Brain microvascular endothelial cell (primary cell): ENCODE data around the gene TMEM60.

ENCODE experiments used
- DNase-seq: peaks from one replicate; pipeline ENCODE4 v3.0.0-alpha.2; 2020
- H3K27ac ChIP-seq: fragments of 250-450 bp; sonication (Bioruptor Pico); 2 replicates; pipeline ENCODE4 v1.5.1; 2020; ENCODE audit warnings: mild to moderate bottlenecking, moderate library complexity
- H3K27me3 ChIP-seq: fragments of 250-450 bp; sonication (Bioruptor Pico); replicated peaks from 2 replicates; pipeline ENCODE4 v1.5.1; 2020; ENCODE audit warnings: mild to moderate bottlenecking
- H3K36me3 ChIP-seq: fragments of 250-450 bp; sonication (Bioruptor Pico); replicated peaks from 2 replicates; pipeline ENCODE4 v1.5.1; 2020; ENCODE audit warnings: mild to moderate bottlenecking
- H3K4me3 ChIP-seq: 2 replicates; pipeline ENCODE4 v1.5.1; 2011; ENCODE audit warnings: low read depth, mild to moderate bottlenecking, control low read depth, low read length, moderate library complexity
- CTCF ChIP-seq: IDR thresholded peaks from 2 replicates; pipeline ENCODE4 v1.5.1; 2011; ENCODE audit warnings: low read depth, mild to moderate bottlenecking, moderate library complexity, low read length, control low read depth, inconsistent platforms; ENCODE audit errors: missing control alignments
- in situ Hi-C: cut with HindIII; loops from 2 replicates; pipeline ENCODE4 v1.10.0; 2017; ENCODE audit warnings: low sequenced_read_pairs, low pct_ligation_motif_present

Gene TMEM60

GRCh38 chr7:77798394-77799077 is at the start of gene TMEM60, which contains the start of gene PHTF2:
Gene TMEM60 (minus strand): TSS chr7:77798434. CDS start chr7:77794373, 4,061 bp downstream.
Gene PHTF2 (plus strand): TSS chr7:77798773.
- Histone ChIP-seq H3K4me3 (peak within 1 kb of the TSS; percentile 97), H3K36me3 (no peaks in the 10 kb centered on the region), H3K27ac (peak within 1 kb of the TSS; percentile 71), H3K27me3 (no peaks in the 10 kb centered on the region)
- TF ChIP-seq CTCF = peak; percentile 69
- peak; percentile 100 for DNase-seq
- in situ Hi-C loops = no loop called here

GRCh38 chr7:77846317-77847092 is 48.3 kb upstream of the TMEM60 start:
- no peak overlapping the region for H3K4me3 ChIP-seq
- H3K27me3 ChIP-seq = no peaks in the 10 kb centered on the region
- no peaks in the 10 kb centered on the region for H3K36me3 ChIP-seq
- H3K27ac ChIP-seq = no peak overlapping the region
- no peak for TF ChIP-seq CTCF
- no peak for DNase-seq
- in situ Hi-C loops = no loop called here

GRCh38 chr7:77843194-77843593 is 45.0 kb upstream of the TMEM60 start:
- Histone ChIP-seq H3K4me3 (no peak overlapping the region), H3K27ac (no peak overlapping the region), H3K36me3 (no peaks in the 10 kb centered on the region), H3K27me3 (no peaks in the 10 kb centered on the region)
- DNase-seq = no peak
- TF ChIP-seq CTCF = no peak
- in situ Hi-C loops = no loop called here

GRCh38 chr7:77839919-77840318 is 41.7 kb upstream of the TMEM60 start:
- H3K36me3 ChIP-seq = no peaks in the 10 kb centered on the region
- DNase-seq = no peak
- H3K27ac ChIP-seq = no peak overlapping the region
- in situ Hi-C loops = no loop called here
- no peak for TF ChIP-seq CTCF
- no peaks in the 10 kb centered on the region for H3K27me3 ChIP-seq
- no peak overlapping the region for H3K4me3 ChIP-seq

GRCh38 chr7:77838929-77839491 is 40.8 kb upstream of the TMEM60 start:
- in situ Hi-C loops = no loop called here
- Histone ChIP-seq H3K27ac (no peak overlapping the region), H3K4me3 (no peak overlapping the region)

More at GRCh38 chr7:77838929-77839491, 40.8 kb upstream of the TMEM60 start:
- TF ChIP-seq CTCF = no peak
- no peaks in the 10 kb centered on the region for H3K27me3 ChIP-seq
- no peaks in the 10 kb centered on the region for H3K36me3 ChIP-seq
- no peak for DNase-seq
